HG03565 (cell line): Measurements from ENCODE around the gene TMEM131.
A peak's percentile ranks its signal among the peaks of the same experiment; 100 is the strongest.
"Not testable (repeated sequence)": the region's sequence is repeated elsewhere in the genome, so short reads cannot be mapped to it uniquely, and the experiment has no call there.

Source experiments
- ATAC-seq: cut with Tn5 transposase; IDR thresholded peaks from one replicate; pipeline ENCODE4 v1.9.1; 2021; ENCODE audit warnings: mild to moderate bottlenecking, moderate library complexity; ENCODE audit not compliant: unreplicated experiment

Gene TMEM131

GRCh38 chr2:97871096-97871780 is 124.5 kb downstream of the TMEM131 start:
- no peak for ATAC-seq

DNA sequence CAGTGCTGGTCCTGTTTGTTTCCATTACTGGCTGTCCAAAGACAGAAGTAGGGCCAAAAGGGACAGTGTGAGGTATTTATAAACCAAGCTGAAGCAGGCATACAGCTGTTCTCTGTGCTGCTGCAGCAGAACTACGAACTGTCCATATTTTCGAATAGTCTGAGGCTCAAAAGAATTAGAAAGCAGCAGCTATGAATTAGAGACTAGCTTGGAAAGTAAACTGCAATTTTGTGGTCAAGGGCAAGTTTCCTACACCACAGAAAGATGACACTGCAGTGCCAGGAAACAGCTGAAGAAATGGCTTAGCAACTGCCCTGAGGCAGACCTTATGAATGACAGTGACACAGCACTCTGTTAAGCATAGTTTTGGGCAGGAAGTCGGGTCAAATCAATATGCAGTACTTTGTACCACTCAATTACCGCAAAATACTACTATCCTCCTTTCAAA is 125.3 kb downstream of the TMEM131 start:
- ATAC-seq, result peak; percentile 98

- no peak for ATAC-seq
Observed at GRCh38 chr2:97869722-97870346, 125.9 kb downstream of the TMEM131 start.

DNA sequence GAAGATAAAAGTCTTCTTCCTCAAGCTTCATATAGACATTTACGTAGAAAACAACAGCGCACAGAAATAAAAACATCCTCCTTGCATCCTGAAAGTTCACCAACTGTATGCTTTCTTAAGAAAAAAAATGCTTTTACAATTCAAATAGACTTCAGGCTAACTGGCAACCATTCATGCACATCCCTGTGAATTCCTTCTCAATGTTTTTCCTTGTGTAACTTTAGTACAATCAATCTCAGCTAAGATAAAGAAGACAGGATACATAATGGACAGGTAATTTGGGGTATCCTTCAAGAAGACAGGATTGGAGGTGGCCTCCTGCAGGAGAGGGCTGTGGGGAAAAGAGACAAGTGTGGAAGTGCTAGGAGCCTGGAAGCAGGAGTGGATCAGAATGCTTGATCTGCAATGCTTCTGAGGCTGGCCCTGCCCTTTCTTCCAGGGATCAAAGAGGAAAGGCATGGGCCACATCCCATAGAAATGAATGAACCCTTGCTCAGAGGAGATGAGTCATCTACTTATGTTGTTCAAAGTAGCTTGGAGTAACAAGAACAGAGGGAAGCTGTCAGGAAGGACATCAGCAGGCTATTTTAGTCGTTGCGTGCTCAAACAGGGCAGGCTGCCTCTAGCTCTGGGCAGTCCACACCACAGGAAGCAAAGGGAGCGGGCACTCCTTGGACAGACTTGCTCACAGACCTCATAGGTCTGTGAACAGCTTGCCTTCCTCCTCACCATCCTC is 126.6 kb downstream of the TMEM131 start:
- no peak for ATAC-seq

- no peak for ATAC-seq
Observed at GRCh38 chr2:97863829-97864228, 131.9 kb downstream of the TMEM131 start.

DNA sequence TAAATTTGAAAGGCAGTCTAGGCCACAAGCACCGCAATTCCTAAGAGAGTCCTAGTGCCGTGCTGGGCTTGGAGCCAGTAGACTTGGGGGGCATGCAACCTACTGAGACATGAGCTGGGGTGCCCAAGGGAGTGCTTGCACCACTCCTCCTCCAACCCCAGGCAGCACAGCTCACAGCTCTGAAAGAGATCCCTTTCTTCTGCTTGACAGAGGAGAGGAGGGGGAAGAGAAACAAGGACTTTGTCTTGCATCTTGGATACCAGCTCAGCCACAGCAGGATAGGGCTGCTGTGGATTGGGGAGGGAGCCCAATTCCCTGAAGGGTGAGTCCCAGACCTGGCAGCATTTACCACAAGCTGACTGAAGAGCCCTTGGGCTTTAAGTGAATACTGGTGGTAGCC is 134.6 kb downstream of the TMEM131 start:
- ATAC-seq, result no peak

DNA sequence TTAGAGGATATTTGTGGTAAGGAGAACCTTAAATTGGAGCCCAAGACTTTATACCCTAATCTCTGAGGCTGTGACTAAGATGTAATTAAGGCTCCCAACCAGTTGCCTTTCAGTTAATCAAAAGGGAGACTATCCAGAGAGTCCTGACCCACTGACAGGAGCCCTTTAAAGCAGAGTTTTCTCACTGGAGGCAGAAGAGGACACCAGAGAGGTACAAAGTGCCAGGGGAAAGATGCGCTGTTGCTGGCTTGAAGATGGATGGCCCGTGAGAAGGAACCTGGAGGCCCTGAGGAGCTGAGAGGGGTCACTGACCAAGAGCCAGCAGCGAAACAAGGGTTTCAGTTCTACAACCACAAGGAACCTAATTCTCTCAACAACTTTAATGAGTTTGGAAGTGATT is 137.3 kb downstream of the TMEM131 start:
- ATAC-seq, result no peak

DNA sequence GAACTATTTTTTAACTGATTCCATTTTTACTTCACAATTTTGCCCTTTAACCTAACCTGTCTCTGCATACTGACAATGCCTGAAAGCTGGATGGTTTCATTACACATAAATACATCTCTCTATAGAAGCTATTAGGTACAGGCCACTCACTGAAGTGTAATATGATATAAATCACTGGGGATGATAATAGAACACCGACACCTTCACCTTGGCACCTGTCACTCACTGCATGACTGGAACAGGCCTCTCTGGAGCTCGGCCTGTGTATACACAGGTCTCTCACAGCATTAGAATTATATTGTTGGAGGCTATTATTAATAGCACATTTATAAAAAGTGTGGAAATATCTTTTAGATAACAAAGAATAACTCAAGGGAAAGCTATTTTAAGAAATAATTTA is 138.2 kb downstream of the TMEM131 start:
- no peak for ATAC-seq

DNA sequence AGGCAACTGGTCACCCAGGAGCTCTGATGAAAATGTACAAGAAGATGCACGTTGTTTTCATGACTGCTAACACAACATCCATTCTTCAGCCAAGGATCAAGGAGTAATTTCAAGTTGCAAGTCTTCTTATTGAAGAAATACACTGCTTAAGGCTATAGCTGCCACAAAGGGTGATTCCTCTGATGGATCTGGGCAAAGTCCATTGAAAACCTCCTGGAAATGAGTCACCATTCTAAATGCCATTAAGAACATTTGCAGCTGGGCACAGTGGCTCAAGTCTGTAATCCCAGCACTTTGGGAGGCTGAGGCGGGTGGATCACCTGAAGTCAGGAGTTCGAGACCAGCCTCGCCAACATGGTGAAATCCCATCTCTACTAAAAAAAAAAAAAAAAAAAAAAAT is 142.7 kb downstream of the TMEM131 start:
- ATAC-seq, result not testable (repeated sequence)

- ATAC-seq, result no peak
Observed at GRCh38 chr2:97851172-97851571, 144.6 kb downstream of the TMEM131 start.

DNA sequence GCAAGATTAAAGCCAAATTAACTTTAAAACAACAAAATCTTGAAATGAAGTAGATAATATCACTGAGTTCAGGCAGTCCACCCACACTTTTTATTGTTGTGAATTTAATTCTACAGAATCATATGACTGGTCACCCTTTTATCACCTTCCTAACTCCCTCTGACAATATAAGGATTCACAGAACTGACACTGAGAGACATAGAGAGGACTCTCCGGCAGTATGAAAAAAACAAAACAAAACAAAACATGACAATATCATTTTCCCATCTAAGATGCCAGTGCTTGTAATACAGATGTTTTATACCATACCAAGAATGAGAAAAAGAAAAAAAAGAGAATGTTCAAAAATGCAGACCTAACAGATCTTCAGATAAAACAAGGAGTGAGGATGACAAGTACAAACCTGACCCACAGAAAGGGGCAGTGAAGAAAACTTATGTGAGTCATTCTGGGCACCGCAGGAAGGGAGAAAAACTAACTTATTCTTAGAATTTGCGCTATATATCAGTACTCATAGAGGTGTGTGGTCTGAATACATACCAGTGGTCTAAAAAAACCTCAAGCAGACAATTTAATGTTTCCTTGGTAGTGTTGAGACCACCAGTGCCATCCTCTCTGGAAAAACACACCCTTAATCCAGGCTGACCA is 145.7 kb downstream of the TMEM131 start:
- ATAC-seq, result peak; percentile 84

DNA sequence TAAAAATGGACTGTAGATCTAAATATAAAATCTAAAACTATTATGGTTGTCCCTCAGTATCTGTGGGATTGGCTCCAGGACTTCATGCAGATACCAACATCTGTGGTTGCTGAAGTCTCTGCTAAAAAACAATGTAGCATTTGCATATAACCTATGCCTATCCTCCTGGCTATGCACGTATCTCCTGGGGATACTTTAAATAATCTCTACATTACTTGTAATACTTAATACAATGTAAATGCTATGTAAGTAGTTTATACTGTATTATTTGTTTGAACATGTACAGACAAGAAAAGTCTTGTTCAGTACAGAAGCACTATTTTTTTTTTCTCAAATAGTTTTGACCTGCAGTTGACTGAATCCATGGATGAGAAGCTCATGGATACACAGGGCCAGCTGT is 147.4 kb downstream of the TMEM131 start:
- ATAC-seq, result no peak

DNA sequence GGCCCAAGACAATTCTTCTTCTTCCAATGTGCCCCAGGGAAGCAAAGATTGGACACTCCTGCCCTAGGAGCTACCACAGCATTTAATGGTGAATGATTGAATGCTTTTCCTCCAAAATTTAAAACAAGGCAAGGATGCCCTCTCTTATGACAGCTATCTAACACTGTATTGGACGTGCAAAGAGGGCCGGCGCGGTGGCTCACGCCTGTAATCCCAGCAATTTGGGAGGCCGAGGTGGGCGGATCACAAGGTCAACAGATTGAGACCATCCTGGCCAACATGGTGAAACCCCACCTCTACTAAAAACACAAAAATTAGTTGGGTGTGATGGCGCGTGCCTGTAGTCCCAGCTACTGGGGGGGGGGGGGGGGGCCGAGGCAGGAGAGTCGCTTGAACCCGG is 149.0 kb downstream of the TMEM131 start:
- ATAC-seq, result not testable (repeated sequence)

DNA sequence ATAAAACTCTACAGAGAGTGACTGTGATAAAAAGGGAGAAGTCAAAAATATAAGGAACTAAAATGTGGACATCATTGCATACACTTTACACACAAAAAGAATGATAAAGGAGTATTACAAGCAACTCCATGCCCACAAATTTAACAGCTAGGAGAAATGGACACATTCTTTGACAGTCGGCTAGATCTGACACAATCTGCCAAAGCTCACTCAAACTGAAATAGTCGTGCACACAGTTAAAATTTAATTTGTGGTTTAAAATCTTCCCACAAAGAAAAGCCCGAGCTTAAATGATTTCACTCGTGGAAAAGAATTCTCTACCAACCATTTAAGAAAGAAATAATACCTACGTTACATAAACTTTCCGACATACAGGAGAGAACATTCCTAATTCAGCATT is 149.9 kb downstream of the TMEM131 start:
- ATAC-seq, result no peak

DNA sequence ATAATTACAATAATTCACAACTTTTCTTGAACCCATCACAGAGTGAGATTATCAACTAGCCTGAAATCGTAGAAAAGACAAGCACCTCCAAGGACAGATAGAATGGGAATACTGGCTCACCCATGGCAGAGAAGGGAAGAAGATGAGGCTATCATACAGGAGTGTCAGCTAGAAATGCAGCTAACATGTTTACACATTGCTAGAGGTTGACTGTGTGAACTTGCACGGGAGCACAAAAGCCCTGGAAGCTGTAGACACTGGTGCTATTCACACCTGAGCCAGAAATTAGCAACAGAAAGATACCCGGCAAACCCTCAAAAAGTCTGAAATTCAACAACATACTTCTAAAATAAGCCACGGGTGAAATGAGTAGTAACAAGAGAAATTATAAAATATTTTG is 150.6 kb downstream of the TMEM131 start:
- ATAC-seq, result no peak

DNA sequence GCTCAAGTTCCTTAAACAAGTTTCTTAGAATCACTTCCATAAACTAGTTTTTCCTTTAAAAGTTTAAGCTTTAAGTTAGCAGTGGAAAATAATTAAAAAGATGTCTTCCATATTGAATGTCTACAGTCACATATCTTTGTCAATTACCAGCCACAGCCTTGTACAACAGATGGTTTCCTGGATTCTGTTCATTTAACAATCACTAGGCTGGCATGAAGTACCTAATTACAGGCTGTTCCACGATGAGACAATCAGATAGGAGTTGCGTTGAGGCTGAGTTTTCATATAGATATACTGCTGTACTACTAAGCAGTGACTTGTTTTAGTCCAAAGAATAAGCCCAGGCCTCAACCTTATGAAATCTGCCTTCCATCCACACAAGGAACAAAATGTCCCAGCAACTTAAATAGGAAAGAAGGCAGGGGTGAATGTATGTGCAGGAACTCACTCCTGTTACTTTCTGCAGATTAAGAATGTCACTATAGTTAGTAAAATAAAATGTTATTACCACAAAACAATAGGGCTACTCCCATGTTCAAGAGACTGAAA is 151.4 kb downstream of the TMEM131 start:
- no peak for ATAC-seq

GRCh38 chr2:97840198-97840597 is 155.6 kb downstream of the TMEM131 start:
- no peak for ATAC-seq

GRCh38 chr2:97834610-97835009 is 161.1 kb downstream of the TMEM131 start:
- ATAC-seq, result no peak

DNA sequence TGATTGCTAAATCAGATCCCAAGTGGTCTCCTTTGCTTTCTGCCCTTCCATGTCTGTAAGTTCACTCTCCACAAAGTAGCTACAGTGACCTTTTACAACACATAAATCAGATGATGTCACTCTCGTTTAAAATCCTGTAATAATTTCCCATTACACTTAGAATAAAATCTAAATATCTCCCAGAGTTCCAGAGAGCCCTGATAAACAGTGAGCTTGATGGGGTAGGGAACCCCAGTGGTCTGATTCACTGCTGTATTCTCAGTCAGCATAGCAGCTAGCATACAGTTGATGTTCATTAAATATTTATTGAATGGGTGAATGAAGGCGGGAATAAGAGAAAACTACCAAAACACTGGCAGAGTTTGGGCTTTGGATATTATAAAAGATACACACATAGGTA is 164.6 kb downstream of the TMEM131 start:
- ATAC-seq, result no peak

- ATAC-seq, result not testable (repeated sequence)
Observed at GRCh38 chr2:97829255-97829654, 166.5 kb downstream of the TMEM131 start.

DNA sequence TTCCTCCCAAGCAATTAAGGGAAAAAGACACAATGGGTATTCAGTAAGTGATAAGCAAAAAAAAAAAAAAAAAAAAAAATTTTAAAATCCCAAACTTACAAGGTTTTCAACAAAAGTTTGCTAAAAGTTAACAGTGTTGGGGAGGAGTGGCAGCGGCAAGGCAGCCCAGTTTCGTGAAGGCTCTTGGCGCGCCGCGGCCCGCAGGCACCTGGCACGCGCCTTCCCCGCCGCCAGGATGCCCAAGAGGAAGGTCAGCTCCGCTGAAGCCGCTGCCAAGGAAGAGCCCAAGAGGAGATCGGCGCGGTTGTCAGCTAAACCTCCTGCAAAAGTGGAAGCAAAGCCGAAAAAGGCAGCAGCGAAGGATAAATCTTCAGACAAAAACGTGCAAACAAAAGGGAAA is 168.7 kb downstream of the TMEM131 start:
- ATAC-seq, result not testable (repeated sequence)
